GM12878 (cell line): ENCODE measurements around the gene HUWE1. TPM values are rescaled to one million over a fixed set of nuclear protein-coding genes. Genes with fewer than 3 reads are reported as not detected.

Experiments used
- ATAC-seq: fragments of 200-7000 bp; cut with Tn5 transposase; 3 replicates; pipeline ENCODE4 v1.9.1; 2020; ENCODE audit warnings: mild to moderate bottlenecking, moderate library complexity
- BruUV-seq: library from RNA; stranded (reverse); fragments of 400-500 nt; replicated peaks from 2 replicates; lab custom pipeline; 2021; lab: Mats Ljungman, UMichigan
- CTCF ChIA-PET: fragments of 300-600 bp; sonication (Branson Sonifier 250); formaldehyde crosslinking; extraction: SDS; loops from one replicate; lab custom pipeline; 2021; ENCODE audit warnings: inconsistent platforms; lab: Yijun Ruan, JAX
- POLR2A ChIA-PET: fragments of 350-600 bp; formaldehyde crosslinking; extraction: SDS; loops from one replicate; lab custom pipeline; 2021; ENCODE audit warnings: inconsistent platforms; lab: Charles Lee
- RAD21 ChIA-PET: fragments of 300-600 bp; sonication (Branson Sonifier 250); formaldehyde crosslinking; loops from one replicate; lab custom pipeline; 2023; ENCODE audit warnings: antibody characterized with exemption; ENCODE audit not compliant: unreplicated experiment; lab: Charles Lee
- SMC1A ChIA-PET: fragments of 300-600 bp; sonication (Branson Sonifier 250); formaldehyde crosslinking; loops from one replicate; lab custom pipeline; 2023; ENCODE audit not compliant: unreplicated experiment, uncharacterized antibody; lab: Charles Lee
- DNase-seq: peaks from one replicate; pipeline ENCODE4 v3.0.0-alpha.2; 2011; ENCODE audit warnings: low read depth, low spot score
- FAIRE-seq: peaks from 3 replicates; lab custom pipeline; 2011; peaks lifted over from hg19 to GRCh38; lab: Jason Lieb, UNC
- H2AFZ ChIP-seq: 2 replicates; pipeline ENCODE4 v1.6.0; 2011; ENCODE audit warnings: low read depth, low read length, control low read depth; ENCODE audit not compliant: control insufficient read depth
- H3K27ac ChIP-seq: 2 replicates; pipeline ENCODE4 v1.5.1; 2011; ENCODE audit warnings: control low read depth; ENCODE audit not compliant: control insufficient read depth, insufficient read depth
- H3K27me3 ChIP-seq, 2 experiments: replicated peaks in 1 of 2; 2 replicates each; pipeline versions ENCODE4 v1.6.0 to v1.6.1; 2011; ENCODE audit warnings: low read length in 1 of 2; ENCODE audit not compliant: control insufficient read depth in 2 of 2, insufficient read depth in 2 of 2
- H3K36me3 ChIP-seq, 2 experiments: 2 replicates each; pipeline ENCODE4 v1.5.1; 2011; ENCODE audit warnings: low read length in 1 of 2; ENCODE audit not compliant: control insufficient read depth in 2 of 2, insufficient read depth in 2 of 2
- H3K4me1 ChIP-seq: 2 replicates; pipeline ENCODE4 v1.6.1; 2011; ENCODE audit warnings: mild to moderate bottlenecking, low read length, moderate library complexity, mixed read lengths; ENCODE audit not compliant: control insufficient read depth, insufficient read depth
- H3K4me2 ChIP-seq: 2 replicates; pipeline ENCODE4 v1.6.0; 2011; ENCODE audit warnings: control low read depth; ENCODE audit not compliant: control insufficient read depth, insufficient read depth
- H3K4me3 ChIP-seq: fragments of 200-600 bp; sonication (generic); 2 replicates; pipeline ENCODE4 v1.5.1; 2016
- H3K79me2 ChIP-seq: 2 replicates; pipeline ENCODE4 v1.6.0; 2011; ENCODE audit warnings: low read length; ENCODE audit not compliant: control insufficient read depth, insufficient read depth
- H3K9ac ChIP-seq: 2 replicates; pipeline ENCODE4 v1.8.0; 2011; ENCODE audit warnings: low read length, control low read depth, mixed read lengths; ENCODE audit not compliant: control insufficient read depth, insufficient read depth
- H3K9me3 ChIP-seq: replicated peaks from 3 replicates; pipeline ENCODE4 v1.5.1; 2011; ENCODE audit warnings: mild to moderate bottlenecking, low read length; ENCODE audit not compliant: control insufficient read depth, insufficient read depth
- H4K20me1 ChIP-seq: 2 replicates; pipeline ENCODE4 v1.6.0; 2011; ENCODE audit not compliant: control insufficient read depth, insufficient read depth
- BHLHE40 ChIP-seq, 2 experiments: fragments of 450-650 bp in 1 of 2; IDR thresholded peaks; 2 replicates each; pipeline ENCODE4 v1.6.1; 2011 to 2017; ENCODE audit warnings: low read depth in 2 of 2, borderline replicate concordance in 1 of 2, improper control_type of control experiment in 1 of 2, low read length in 1 of 2, mild to moderate bottlenecking in 1 of 2
- BRCA1 ChIP-seq: IDR thresholded peaks from 2 replicates; pipeline ENCODE4 v1.6.1; 2011; ENCODE audit warnings: low read depth, low read length, improper control_type of control experiment
- CHD2 ChIP-seq: IDR thresholded peaks from 2 replicates; pipeline ENCODE4 v1.6.1; 2011; ENCODE audit warnings: low read depth, low read length, improper control_type of control experiment, borderline replicate concordance
- FOS ChIP-seq: IDR thresholded peaks from 3 replicates; pipeline ENCODE4 v1.6.1; 2011; ENCODE audit warnings: borderline replicate concordance; ENCODE audit not compliant: insufficient read length; ENCODE audit errors: extremely low read depth
- GABPA ChIP-seq: IDR thresholded peaks from 2 replicates; pipeline ENCODE4 v1.6.1; 2014; ENCODE audit warnings: antibody characterized with exemption, low read depth, mild to moderate bottlenecking, inconsistent platforms
- HCFC1 ChIP-seq: fragments of 150-350 bp; IDR thresholded peaks from 2 replicates; pipeline ENCODE4 v1.6.1; 2014; ENCODE audit warnings: low read length
- KDM1A ChIP-seq: fragments of 200-600 bp; sonication (generic); IDR thresholded peaks from 2 replicates; pipeline ENCODE4 v1.6.1; 2016; ENCODE audit warnings: borderline replicate concordance
- MEF2B ChIP-seq: fragments of 450-650 bp; IDR thresholded peaks from 2 replicates; pipeline ENCODE4 v1.6.1; 2018; ENCODE audit warnings: mild to moderate bottlenecking, moderate library complexity; ENCODE audit not compliant: partially characterized antibody, poor library complexity, severe bottlenecking
- NFIC ChIP-seq: IDR thresholded peaks from 2 replicates; pipeline ENCODE4 v1.6.1; 2012; ENCODE audit warnings: low read depth, mild to moderate bottlenecking, inconsistent platforms, low read length, moderate library complexity
- NR2C1 ChIP-seq: fragments of 450-650 bp; IDR thresholded peaks from 2 replicates; pipeline ENCODE4 v1.6.1; 2017; ENCODE audit warnings: antibody characterized with exemption, mild to moderate bottlenecking, moderate library complexity
- NR2F1 ChIP-seq: fragments of 450-650 bp; conservative IDR thresholded peaks from 2 replicates; pipeline ENCODE4 v1.6.1; 2017; ENCODE audit warnings: mild to moderate bottlenecking
- PAX5 ChIP-seq: IDR thresholded peaks from 2 replicates; pipeline ENCODE4 v1.6.1; 2011; ENCODE audit warnings: low read depth, low read length, borderline replicate concordance
- PML ChIP-seq: IDR thresholded peaks from 2 replicates; pipeline ENCODE4 v1.6.1; 2012; ENCODE audit warnings: low read length, inconsistent platforms
- POLR2A ChIP-seq: IDR thresholded peaks from 2 replicates; pipeline ENCODE4 v1.6.1; 2011; ENCODE audit warnings: low read depth, mild to moderate bottlenecking, low read length
- SMAD1 ChIP-seq: fragments of 450-650 bp; IDR thresholded peaks from 2 replicates; pipeline ENCODE4 v1.6.1; 2018; ENCODE audit warnings: mild to moderate bottlenecking, low read depth; ENCODE audit not compliant: partially characterized antibody
- TCF12 ChIP-seq: IDR thresholded peaks from 2 replicates; pipeline ENCODE4 v1.6.1; 2011; ENCODE audit warnings: low read depth, mild to moderate bottlenecking, low read length
- TCF3 ChIP-seq: IDR thresholded peaks from 2 replicates; pipeline ENCODE4 v1.6.1; 2012; ENCODE audit warnings: low read depth, mild to moderate bottlenecking, low read length, borderline replicate concordance; ENCODE audit not compliant: insufficient read depth
- ZNF217 ChIP-seq: fragments of 450-650 bp; IDR thresholded peaks from 2 replicates; pipeline ENCODE4 v1.6.1; 2017; ENCODE audit warnings: antibody characterized with exemption, mild to moderate bottlenecking
- ZZZ3 ChIP-seq: IDR thresholded peaks from 2 replicates; pipeline ENCODE4 v1.6.1; 2011; ENCODE audit warnings: low read depth; ENCODE audit not compliant: control insufficient read depth, insufficient read length
- WGBS: methylation state at CpG from one replicate; pipeline ENCODE4 v1.1.6; 2016; ENCODE audit warnings: low lambda C conversion rate; ENCODE audit not compliant: insufficient replicate concordance, insufficient coverage; ENCODE audit errors: missing lambda C conversion rate; 5-methylcytosine and 5-hydroxymethylcytosine counted together
- in situ Hi-C: fragments of 300-500 bp; cut with MboI; formaldehyde crosslinking; loops from 9 replicates; pipeline ENCODE4 v1.14.3; 2018; ENCODE audit warnings: mixed read lengths
- intact Hi-C: fragments of 100-400 bp; cut with micrococcal nuclease; formaldehyde crosslinking; loops from one replicate; pipeline ENCODE4 v1.14.2; 2022; ENCODE audit not compliant: unreplicated experiment
- polyA plus RNA-seq, 11 experiments: library from polyadenylated mRNA; depleted of rRNA in 4 of 11; unstranded in 6 of 11; stranded (reverse) in 5 of 11; fragments of >200 nt; fragmentation: Nextera tagmentation in 4 of 11; fragmentation: Illumina TruSeq in 1 of 11; extraction: Ambion mirVana in 4 of 11; extraction: Trizol in 1 of 11; gene quantifications; 1 replicate in 1 of 11; 2 replicates in 10 of 11; pipeline versions ENCODE4 v1.2.1 to v1.2.3, GENCODE V29; 2011 to 2016; ENCODE audit warnings: inconsistent platforms in 2 of 11, missing spikeins in 2 of 11, low read depth in 1 of 11
- total RNA-seq, 4 experiments: library from RNA; depleted of rRNA in 3 of 4; stranded (reverse); fragments of >200 nt in 3 of 4; fragmentation: Illumina TruSeq in 1 of 4; extraction: Trizol in 1 of 4; gene quantifications; 2 replicates each; pipeline versions ENCODE4 v1.2.1 to v1.2.3, GENCODE V29; 2013 to 2021
- TF ChIP-seq, protein P1 (sequence below): fragments of 450-650 bp; IDR thresholded peaks from 2 replicates; pipeline ENCODE4 v1.6.1; 2017; ENCODE audit warnings: low read depth, mild to moderate bottlenecking, moderate library complexity

Gene HUWE1
- total and polyA plus RNA-seq, 10 of the 15 experiments (the other 5 are each of a cell fraction or from before 2014, with no cell fraction given) = 35.9 to 280 (median 100) TPM

DNA sequence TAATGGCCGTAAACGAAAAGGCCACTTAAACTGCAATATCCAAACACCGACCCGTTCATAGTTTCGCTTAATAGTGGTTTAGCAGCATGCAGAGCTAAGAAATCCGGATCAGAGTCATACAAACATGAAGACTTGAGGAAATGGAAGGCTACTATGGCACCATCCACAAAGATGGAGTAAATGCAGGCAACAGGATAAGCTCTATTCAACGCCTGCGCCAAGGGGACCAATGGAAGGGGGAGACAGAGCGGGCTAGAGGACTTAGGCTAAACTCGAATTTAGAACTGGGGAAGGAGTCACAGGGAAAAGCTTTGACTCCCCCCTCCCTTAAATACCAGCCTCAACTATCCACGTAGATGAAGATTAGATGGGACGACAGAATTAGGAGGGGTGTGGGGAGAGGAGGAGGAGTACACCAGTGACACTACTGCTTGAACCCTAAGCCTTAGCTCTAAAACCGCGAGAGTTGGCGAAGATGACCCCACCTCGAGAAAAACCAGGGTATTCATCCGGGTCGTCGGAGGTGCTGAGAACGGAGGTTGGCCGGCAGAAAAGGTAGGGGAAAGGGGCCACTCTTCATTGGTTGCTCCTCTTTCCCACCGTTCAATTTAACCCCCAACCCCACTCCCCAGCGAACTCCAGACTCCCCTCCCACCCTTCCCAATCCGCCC, 3.5 kb downstream of the HUWE1 start:
- Histone ChIP-seq H3K9ac (peak overlapping the region; percentile 84), H3K4me3 (peak overlapping the region; percentile 67), H3K27ac (peak overlapping the region; percentile 82), H3K79me2 (peaks cover 62% of the 10 kb centered on the region), H3K4me2 (peak overlapping the region; percentile 60), H3K9me3 (no peaks in the 10 kb centered on the region; the same call in 2 of the 3 replicates), H3K36me3 (peaks cover 0 to 4% of the 10 kb centered on the region in 2 experiments; a peak in 1 of 4 replicates), H2AFZ (no peak overlapping the region), H3K4me1 (no peaks in the 10 kb centered on the region), H3K27me3 (no peaks in the 10 kb centered on the region), H4K20me1 (0 out of 2 replicates have a peak, but pooled peaks cover 3% of the 10 kb centered on the region)
- in situ Hi-C loops = loop anchor here (5.0 kb wide), 1 partner anchor 144 kb away; no protein-coding TSS in a partner anchor
- DNase-seq (no peak), ATAC-seq (peak; percentile 6; the same call in 2 of the 3 replicates), FAIRE-seq (peak; percentile 76)
- ChIA-PET SMC1A (interaction anchor here (0.6 to 2.5 kb wide), 7 partner anchors 21 to 203 kb away, joined by 3 to 7 read pairs (median 3); no protein-coding TSS in a partner anchor), POLR2A (interaction anchor here (0.5 to 7.4 kb wide), 3 partner anchors 9 to 31 kb away, joined by 3 to 133 read pairs (median 3); no protein-coding TSS in a partner anchor), CTCF (interaction anchor here (0.7 to 4.7 kb wide), 5 partner anchors 10 to 148 kb away, joined by 3 to 28 read pairs (median 6); no protein-coding TSS in a partner anchor), RAD21 (interaction anchor here (0.9 to 2.8 kb wide), 4 partner anchors 8 to 149 kb away, joined by 3 to 38 read pairs (median 5); no protein-coding TSS in a partner anchor)
- WGBS = 24% methylated on average over 17 of the region's 24 CpGs
- intact Hi-C loops = loop anchor here (5.0 kb wide), 1 partner anchor 359 kb away; the partner anchor contains the start of gene PHF8
- no TSS peak for BruUV-seq
- TF ChIP-seq PAX5 = no peak
- no peak for TF ChIP-seq NR2F1
- TF ChIP-seq BRCA1 = 0 out of 2 replicates have a peak, but pooled peaks have one; percentile 49
- TF ChIP-seq MEF2B = no peak
- TF ChIP-seq NFIC = no peak
- TF ChIP-seq ZNF217 = no peak
- TF ChIP-seq ZZZ3 = no peak
- TF ChIP-seq TCF12 = no peak
- TF ChIP-seq KDM1A = no peak
- peak; percentile 79 for TF ChIP-seq CHD2
- no peak for TF ChIP-seq HCFC1
- TF ChIP-seq, protein P1, sequence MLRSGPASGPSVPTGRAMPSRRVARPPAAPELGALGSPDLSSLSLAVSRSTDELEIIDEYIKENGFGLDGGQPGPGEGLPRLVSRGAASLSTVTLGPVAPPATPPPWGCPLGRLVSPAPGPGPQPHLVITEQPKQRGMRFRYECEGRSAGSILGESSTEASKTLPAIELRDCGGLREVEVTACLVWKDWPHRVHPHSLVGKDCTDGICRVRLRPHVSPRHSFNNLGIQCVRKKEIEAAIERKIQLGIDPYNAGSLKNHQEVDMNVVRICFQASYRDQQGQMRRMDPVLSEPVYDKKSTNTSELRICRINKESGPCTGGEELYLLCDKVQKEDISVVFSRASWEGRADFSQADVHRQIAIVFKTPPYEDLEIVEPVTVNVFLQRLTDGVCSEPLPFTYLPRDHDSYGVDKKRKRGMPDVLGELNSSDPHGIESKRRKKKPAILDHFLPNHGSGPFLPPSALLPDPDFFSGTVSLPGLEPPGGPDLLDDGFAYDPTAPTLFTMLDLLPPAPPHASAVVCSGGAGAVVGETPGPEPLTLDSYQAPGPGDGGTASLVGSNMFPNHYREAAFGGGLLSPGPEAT = no peak
- no peak; the same call in 1 of the 2 replicates for TF ChIP-seq GABPA
- TF ChIP-seq POLR2A = no peak
- TF ChIP-seq BHLHE40 (IDR thresholded peaks at IDR 0.05; ENCODE audit: borderline replicate concordance in 1 of 2, low read depth in 2 of 2, low read length in 1 of 2) = no peak
- TF ChIP-seq SMAD1 = no peak
- TF ChIP-seq NR2C1 = peak; percentile 82
- TF ChIP-seq TCF3 = no peak
- TF ChIP-seq PML = no peak
- TF ChIP-seq FOS = no peak
